Stimulated activated naive CD8-positive, alpha-beta T cell treated with anti-CD3 and anti-CD28 coated beads, Interleukin-15, Interleukin-2, amounts not matched to agents 100 U/mL and 50 U/mL, for 24 hours (primary cell): Measurements from ENCODE around the gene KCNAB3.

Experiments used
- ATAC-seq: fragments of 150-1000 bp; cut with Tn5 transposase; one replicate; pipeline ENCODE4 v1.10.0; 2021
- DNase-seq: peaks from one replicate; pipeline ENCODE4 v3.0.0; 2021

KCNAB3 gene

GRCh38 chr17:7878234-7878633 lies 51.4 kb downstream of the KCNAB3 start:
- ATAC-seq = no peak
- DNase-seq = no peak

- no peak for ATAC-seq
- DNase-seq = no peak
Observed at GRCh38 chr17:7875804-7876370, 53.8 kb downstream of the KCNAB3 start.

DNA sequence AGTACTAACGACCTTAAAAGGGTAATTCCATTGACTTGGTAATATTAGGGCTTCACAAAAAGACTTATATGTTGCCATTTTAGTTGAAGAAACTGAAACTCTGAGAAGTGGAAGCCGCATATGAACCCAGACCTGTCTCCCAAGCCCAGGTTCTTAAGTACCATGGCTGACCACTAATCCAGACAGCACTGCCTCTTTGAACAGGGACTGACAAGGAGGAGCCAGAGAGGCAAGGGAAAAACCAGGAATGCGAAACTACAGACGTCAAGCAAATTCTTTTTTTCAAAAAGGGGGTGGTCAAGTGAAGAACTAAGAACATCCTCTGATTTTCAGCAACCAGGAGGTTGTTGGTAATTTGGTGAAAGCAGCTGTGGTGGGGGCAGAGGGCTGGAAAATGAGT lies 56.6 kb downstream of the KCNAB3 start:
- DNase-seq = no peak
- ATAC-seq = no peak
